NCI-H2196 treated with DMSO at 0.1 percent for 48 hours (cell line): ENCODE data around the gene XRN1.
A peak's percentile ranks its signal among the peaks of the same experiment; 100 is the strongest.
"Not testable (repeated sequence)": the region's sequence is repeated elsewhere in the genome, so short reads cannot be mapped to it uniquely, and the experiment has no call there.

ENCODE experiments used
- DNase-seq: peaks from one replicate; lab custom pipeline; 2025; ENCODE audit not compliant: unreplicated experiment; lab: John Stamatoyannopoulos, UW

Gene XRN1, protein sequence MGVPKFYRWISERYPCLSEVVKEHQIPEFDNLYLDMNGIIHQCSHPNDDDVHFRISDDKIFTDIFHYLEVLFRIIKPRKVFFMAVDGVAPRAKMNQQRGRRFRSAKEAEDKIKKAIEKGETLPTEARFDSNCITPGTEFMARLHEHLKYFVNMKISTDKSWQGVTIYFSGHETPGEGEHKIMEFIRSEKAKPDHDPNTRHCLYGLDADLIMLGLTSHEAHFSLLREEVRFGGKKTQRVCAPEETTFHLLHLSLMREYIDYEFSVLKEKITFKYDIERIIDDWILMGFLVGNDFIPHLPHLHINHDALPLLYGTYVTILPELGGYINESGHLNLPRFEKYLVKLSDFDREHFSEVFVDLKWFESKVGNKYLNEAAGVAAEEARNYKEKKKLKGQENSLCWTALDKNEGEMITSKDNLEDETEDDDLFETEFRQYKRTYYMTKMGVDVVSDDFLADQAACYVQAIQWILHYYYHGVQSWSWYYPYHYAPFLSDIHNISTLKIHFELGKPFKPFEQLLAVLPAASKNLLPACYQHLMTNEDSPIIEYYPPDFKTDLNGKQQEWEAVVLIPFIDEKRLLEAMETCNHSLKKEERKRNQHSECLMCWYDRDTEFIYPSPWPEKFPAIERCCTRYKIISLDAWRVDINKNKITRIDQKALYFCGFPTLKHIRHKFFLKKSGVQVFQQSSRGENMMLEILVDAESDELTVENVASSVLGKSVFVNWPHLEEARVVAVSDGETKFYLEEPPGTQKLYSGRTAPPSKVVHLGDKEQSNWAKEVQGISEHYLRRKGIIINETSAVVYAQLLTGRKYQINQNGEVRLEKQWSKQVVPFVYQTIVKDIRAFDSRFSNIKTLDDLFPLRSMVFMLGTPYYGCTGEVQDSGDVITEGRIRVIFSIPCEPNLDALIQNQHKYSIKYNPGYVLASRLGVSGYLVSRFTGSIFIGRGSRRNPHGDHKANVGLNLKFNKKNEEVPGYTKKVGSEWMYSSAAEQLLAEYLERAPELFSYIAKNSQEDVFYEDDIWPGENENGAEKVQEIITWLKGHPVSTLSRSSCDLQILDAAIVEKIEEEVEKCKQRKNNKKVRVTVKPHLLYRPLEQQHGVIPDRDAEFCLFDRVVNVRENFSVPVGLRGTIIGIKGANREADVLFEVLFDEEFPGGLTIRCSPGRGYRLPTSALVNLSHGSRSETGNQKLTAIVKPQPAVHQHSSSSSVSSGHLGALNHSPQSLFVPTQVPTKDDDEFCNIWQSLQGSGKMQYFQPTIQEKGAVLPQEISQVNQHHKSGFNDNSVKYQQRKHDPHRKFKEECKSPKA (N-terminal part only)

DNA sequence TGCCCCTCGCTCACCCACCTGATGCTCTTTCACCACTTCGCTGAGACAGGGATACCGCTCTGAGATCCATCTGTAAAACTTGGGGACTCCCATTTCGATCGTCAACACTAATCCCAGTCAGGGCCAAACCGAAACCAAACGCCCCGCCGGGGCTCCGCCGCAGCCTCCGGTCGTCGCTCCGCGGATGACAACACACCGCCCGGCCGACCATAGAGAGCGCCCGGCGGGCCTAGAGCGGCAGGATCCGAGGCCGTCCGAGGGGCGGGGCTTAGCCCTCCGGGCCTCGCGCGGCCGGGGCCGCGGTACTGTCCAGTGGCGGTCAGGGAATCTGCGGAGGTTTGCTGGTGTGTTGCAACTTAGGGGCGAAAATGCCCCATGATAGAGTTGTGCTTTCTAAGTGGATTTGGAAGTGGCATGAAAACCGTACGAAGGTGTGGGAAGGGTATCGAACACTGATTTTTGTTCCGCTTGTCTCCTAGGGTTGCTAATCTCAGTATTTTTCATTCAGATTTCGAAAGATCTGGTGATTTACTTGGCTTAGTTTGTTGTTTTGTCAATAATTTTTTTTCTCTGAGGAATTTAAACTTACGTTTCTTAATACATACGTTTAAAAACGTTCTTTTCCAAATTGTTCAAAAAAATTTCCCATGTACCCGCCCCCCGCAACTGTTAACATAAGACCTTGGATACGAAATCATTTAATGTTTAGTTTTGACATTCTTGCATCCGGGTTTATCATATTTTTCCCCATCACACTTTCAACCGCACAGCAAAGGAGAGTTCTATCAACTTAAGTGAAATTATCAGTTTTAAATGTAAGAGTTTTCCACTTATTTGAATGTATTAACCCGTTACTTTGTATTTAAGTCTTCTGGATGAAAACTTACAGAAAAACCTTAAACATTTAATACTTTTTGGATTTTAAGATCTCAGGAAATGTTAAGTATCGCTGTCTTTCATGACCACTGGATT lies at the start of gene XRN1:
TSS of gene XRN1 (minus strand) at position 186 of the 972 bp plus-strand sequence. CDS start at position 93, 93 bp downstream.
- DNase-seq = peak; percentile 89

DNA sequence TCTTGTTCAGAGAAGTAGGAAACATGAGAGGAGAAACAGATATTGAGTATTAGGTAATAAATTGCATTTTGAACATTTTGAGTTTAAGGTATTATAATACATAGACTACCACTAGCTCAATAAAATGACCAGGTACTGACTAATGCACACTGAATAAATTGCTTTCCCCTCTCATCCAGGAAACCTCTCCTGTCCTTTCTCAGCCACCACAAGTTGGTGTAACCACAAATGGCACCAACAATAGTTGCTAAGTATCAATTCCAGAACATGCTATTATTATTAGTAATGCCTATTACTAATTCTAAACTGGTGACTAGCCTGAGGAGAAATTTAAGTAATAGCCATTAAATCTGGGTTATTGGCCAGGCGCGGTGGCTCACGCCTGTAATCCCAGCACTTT lies 47.3 kb upstream of the XRN1 start:
- no peak for DNase-seq

DNA sequence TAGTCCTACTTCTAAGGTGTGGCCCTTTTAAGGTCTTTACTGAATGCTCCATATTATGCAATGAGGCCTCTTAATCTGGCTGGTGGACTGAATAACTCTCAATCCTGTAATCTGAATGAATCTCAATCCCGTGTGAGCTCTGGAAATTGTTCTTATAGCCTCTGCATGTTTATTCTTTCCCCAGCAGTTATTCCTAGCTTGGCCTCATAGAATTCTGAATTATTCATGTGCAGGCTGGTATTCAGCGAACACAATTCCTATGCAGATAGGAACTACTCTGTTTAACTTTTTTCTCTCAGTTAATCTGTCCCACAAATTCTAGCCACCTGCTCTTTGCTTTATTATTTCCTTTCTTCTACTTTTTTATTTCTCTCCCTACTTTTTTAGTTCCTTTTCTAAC lies 44.3 kb upstream of the XRN1 start:
- no peak for DNase-seq

DNA sequence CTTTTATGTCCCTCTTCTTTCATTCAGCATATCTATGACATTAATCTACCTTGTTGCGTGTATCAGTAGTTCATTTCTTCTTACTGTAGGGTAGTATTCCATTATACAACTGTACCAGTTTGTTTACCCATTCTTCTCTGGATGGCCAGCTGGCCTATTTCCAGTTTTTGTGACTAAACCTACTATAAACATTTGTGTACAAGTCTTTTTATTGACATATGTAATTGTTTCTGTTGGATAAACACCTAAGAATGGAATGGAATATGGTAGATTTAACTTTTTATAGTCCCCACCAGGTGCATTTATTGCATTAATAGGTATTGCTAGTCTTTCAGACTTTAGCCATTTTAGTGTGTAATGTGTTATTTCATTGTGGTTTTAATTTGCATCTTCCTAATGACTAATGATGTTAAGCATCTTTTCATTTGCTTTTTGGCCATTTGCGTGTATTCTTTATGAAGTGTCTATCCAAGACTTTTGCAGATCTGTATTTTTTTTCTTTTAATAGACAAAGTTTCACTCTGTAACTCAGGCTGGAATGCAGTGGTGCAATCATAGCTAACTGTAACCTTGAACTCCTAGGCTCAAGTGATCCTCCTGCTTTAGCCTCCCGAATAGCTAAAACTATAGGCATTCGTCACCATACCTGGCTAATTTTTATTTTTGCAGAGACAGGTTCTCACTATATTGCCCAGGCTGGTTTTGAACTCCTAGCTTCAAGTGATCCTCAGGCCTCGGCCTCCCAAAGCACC lies 41.9 kb upstream of the XRN1 start:
- DNase-seq = no peak

DNA sequence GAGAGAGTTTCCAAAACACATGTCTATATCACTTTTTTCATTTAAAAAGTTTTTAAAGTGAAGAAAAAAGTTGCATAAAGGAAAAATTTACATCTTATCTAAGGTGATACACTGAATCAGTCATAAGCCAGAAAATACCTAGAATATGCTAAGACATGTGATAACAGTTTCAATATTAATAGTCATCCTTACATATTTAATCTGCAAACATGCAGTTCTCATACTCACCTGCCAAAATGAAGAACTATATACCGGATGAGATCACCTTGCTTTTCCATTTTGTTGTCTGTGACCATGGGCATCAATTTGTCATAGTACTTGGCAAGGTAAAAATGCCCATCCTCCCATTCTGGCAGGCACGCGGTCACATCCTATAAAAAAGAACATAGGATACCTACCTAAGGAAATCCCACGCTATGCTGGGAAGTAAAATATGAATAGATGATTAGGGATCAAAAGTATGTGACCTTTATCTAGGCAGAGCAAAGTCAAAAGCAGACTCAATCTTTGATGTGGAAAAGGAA lies 37.1 kb upstream of the XRN1 start:
- DNase-seq = no peak

DNA sequence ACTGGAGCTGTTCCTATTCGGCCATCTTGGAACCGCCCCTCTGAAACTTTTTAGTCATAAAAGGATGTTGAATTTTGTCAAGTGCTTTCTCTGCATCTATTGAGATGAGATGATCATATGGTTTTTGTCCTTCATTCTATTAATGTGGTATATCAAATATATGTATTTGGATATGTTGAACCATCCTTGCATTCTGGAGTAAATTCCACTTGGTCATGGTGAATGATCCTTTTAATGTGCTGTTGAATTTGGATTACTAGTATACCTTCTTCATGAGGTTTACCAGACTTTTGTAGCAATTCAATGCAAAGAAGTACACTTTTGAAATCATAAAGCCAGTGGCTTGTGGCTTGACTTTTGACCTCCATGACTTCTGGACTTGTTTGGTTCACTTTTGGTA lies 33.4 kb upstream of the XRN1 start:
- no peak for DNase-seq

DNA sequence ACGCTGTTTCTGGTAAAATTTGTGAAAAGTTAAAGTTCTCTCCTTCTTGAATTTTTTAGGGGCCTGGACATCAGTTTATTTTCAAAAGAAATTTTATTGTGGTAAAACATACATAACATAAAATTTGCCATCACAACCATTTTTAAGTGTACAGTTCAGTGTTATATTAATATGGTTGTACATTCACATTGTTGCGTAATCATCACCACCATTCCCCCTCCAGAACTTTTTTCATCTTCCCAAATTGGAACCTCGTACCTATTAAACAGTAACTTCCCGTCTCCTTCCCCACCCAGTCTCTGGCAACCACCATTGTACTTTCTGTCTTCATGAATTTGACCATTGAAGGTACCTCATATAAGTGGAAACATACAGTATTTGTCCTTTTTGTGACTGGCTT lies 23.0 kb upstream of the XRN1 start:
- DNase-seq = no peak

DNA sequence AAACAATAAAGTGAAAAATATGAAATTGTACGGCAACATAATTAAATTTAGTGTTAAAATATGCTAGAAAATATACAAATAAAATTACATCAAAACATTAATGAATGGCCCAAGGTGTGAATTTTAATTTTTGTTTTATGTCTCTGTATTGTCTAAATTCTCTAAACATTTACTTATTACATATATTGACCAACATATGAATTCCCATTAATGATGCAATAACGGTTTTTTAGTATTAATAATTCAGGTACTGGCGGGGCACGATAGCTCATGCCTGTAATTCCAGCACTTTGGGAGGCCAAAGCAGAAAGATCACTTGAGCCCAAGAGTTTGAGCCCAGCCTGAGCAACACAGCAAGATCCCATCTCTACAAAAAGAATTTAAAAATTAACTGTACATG lies 20.6 kb upstream of the XRN1 start:
- DNase-seq = no peak

DNA sequence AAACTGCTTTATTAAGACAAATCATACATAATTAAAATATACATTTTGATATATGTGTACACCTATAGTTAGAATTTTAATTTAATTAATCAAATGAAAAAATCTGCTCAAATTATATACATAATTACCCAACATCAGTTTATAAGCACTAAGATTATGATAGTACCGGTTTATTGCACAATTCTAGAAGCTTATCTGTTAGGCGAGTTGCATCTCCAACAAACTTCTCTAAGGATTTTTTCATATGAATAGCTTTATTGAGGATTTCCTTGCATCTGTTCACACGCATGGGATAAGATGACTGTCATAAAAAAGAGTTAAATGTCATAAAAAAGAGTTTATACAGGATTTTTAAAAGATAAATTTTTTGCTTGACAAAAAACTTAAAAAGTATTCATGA lies 19.9 kb upstream of the XRN1 start:
- DNase-seq = no peak

DNA sequence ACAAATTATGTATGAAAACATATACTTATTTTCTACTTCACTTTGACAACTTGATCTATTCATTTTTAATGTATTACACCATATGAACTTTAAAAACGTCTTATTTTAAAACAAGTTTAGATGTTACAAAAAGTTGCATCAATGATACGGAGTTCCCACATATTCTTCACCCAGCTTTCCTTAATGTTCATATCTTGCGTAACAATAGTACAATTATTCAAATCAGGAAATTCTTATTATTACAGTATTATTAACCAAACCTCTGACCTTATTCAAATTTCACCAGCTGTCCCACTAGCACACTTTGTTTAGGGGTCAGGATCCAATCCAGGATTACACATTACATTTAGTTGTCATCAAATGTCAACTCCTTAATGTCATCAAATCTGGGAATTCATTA lies 12.9 kb upstream of the XRN1 start:
- no peak for DNase-seq

DNA sequence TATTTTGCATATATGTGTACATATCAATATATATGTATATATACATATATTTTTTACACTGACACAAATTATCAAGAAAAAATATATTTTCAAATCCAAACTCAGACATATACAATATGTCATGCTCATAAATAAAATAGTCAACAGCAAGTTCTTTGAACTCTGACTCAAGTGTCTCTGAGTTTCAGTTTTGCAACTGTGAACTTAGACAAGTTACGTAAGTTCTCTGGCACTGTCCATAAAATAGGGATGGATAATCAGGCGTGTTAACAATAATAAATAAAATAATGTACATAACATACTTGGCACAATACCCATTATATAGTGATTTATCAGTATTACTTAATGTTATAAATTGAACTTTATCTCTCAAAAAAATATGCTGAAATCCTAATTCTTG lies 12.1 kb upstream of the XRN1 start:
- no peak for DNase-seq

DNA sequence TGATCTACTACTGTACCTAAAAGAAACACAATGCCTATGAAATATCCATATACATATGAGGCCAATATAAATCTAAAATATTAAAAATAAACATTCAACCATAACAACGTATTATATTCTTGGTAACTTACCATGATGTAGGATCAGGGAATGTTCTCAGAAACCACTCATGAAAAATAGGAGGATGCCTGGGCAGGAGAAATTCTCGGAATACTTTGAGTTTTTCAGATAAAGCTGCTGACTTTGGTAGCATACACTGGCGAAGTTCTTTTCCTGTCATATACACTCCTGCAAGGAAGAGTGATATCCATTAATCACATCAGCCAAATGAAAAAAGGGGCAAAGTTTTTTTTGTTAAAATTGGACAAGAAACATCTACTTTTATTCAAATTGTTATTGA lies 11.3 kb upstream of the XRN1 start:
- no peak for DNase-seq

DNA sequence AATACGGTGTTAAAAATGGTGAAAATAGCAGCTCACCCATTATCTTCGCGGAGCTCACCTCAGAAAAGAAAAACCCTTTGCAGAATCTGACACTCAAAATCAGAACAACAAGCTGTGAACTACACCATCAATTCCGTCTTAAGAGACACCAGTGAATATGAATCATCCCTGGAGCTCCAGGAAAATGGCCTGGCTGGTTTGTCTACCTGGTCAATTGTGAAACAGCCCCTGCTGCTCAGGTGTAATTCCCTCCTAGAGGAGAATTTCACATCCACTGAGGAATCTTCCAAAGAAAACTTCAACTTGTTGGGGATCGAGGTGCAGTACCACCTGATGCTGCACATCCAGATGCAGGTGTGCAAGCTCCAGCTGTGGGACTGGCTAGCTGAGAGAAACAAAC lies 3.0 kb upstream of the XRN1 start:
- no peak for DNase-seq

DNA sequence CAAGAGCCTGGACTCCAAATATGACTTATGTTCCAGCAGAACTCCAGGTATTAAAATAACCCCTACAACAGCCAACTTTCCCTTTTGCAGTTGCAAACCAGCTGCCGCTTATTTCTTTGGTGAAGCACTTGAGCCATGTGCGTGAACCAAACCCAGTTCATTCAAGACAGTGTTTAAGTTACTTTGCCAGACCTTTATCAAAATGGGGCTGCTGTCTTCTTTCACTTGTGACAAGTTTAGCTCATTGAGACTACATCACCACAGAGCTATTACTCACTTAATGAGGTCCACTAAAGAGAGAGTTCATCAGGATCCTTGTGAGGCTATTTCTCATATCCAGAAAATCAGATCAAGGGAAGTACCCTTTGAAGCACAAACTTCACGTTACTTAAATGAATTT lies 2.4 kb upstream of the XRN1 start:
- DNase-seq = no peak

DNA sequence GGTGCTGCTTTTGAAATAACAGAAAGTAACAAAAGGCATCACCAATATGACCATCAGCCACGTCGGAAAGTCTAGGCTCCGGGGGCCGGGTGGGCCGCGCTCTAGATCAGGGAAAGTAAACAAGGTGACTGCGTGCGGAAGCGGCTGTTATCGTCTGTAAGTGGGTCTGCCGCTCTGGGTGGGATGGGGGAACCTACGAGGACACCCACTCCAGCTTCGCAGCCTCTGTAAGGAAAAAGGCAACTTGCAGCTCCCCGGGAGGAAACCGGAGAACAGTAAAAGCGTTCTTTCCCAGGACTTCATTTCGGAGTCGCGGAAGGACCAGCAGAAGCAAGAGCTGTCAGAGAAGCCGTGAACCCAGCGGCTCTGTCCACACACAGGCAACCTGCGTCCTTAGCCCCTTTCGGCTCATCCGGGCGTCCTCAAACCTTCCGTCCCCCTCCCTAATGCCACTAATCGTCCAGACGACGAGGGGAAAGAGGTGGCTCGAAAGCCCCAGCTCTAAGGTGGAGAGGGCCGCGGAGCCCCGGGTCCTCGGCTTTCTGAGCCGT lies 461 bp downstream of the XRN1 start:
- DNase-seq = no peak

DNA sequence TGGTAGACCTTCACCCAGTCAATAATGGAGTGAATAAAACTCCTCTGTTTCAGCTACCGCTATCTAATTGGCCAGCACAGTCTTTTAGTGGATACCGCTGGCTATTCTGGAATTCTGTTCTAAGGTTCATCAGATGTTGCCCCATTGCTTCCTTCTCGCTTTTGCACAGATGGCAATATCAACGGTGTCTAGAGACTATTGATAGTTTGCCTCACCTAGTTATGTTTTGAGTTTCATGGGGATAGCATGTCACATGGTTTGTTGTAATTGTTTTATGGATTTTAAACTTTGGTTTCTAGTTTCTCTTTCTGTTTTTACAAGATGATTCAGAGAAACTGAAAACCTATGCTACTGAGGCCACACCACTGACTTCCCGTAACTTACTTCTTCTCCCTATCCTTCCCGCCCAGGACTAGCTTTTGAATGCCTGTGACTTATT lies 2.0 kb downstream of the XRN1 start:
- no peak for DNase-seq

DNA sequence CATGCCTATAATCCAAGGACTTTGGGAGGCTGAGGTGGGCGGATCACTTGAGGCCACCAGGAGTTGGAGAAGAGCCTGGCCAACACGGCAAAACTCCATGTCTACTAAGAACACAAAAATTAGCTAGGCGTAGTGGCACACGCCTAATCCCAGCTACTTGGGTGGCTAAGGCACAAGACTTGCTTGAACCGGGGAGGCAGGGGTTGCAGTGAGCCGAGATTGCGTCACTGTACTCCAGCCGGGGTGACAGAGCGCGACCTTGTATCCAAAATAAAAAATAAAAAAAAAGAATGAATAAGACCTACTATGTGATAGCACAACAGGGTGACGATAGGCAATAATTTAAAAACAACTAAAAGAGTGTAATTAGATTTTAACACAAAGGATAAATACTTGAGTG lies 3.5 kb downstream of the XRN1 start:
- no peak for DNase-seq

DNA sequence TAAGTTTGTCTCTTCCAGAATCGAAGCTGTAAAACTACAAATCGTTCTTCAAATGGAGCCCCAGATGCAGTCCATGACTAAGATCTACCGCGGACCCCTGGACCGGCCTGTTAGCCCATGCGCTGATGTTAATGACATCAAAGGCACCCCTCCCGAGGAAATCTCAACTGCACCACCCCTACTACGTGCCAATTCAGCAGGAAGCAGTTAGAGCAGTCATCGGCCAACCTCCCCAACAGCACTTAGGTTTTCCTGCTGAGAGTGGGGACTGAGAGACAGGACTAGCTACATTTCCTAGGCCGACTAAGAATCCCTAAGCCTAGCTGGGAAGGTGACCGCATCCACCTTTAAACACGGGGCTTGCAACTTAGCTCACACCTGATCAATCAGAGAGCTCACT lies 4.8 kb downstream of the XRN1 start:
- DNase-seq = not testable (repeated sequence)
